Right renal cortex interstitium (tissue), 3 donors: ENCODE results near the gene OSBPL6. TPM values are rescaled to one million over a fixed set of nuclear protein-coding genes. Genes with fewer than 3 reads are reported as not detected.
"Not testable (repeated sequence)": the region's sequence is repeated elsewhere in the genome, so short reads cannot be mapped to it uniquely, and the experiment has no call there.

Source experiments
- DNase-seq, 3 donors: peaks; one replicate each; pipeline ENCODE4 v3.0.0-alpha.2; 2013; ENCODE audit warnings: low read depth in 3 of 3, low spot score in 2 of 3
- polyA plus RNA-seq, 3 donors: library from polyadenylated mRNA; unstranded; fragments of 120-200 nt; gene quantifications; one replicate each; pipeline ENCODE4 v1.2.1, GENCODE V29; 2013; ENCODE audit not compliant: insufficient read length in 3 of 3

Gene OSBPL6
- polyA plus RNA-seq, 3 donors: 5.2 to 5.9 (median 5.3) TPM

- DNase-seq: no peak
Measured at GRCh38 chr2:178295906-178296305, 101.6 kb downstream of the OSBPL6 start.

DNA sequence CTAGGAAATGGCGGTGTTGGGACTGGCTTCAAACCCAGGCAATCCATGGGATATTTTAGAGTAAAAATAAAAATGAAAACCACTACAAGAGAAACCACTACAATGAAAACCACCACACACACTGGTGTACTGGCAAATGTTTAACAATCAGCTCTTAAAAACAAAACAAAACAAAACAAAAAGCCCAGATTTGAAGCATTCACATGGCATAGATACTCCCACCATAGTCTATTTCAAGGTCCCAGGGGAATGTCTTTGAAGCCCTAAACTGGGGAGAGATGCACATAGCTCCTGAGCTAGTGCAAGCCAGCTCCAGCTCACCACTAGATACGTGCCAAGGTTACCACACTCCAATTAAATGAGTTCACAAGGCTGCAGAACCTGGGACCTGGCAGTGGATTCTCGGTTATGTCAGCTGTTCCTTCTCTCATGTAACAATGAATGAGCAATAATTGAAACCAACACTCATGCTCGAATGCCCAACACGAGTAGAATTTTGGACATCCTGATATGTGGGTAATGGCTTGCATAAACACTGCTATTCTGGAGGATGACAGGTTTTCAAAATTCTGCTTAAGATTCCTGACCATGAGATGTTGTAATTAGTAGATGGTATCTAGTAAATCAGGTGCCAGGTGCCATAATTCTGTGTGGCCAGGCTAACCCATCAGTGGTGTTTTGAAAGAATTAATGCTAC, 102.2 kb downstream of the OSBPL6 start:
- no peak for DNase-seq

GRCh38 chr2:178297091-178297411, 102.7 kb downstream of the OSBPL6 start:
- no peak for DNase-seq

DNA sequence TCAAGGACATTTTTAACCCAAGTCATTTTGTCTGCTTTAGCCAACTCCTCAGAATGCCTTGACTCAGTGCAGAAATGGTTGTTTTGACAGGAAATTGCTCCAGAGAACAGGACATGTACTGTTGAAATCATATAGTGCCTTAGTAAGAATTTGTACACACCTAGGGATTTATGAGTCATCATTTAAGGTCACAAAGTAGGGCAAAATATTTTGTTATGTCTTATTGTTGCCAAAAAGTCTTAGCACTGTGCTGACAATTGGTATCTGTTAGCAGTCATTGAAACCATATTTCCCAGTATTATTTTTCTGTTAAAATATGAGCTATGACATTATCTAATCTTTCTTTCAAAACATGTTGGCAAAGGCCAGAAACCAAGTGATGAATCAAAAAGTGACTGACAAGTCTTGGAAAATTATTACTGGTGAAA, 104.5 kb downstream of the OSBPL6 start:
- no peak for DNase-seq

DNA sequence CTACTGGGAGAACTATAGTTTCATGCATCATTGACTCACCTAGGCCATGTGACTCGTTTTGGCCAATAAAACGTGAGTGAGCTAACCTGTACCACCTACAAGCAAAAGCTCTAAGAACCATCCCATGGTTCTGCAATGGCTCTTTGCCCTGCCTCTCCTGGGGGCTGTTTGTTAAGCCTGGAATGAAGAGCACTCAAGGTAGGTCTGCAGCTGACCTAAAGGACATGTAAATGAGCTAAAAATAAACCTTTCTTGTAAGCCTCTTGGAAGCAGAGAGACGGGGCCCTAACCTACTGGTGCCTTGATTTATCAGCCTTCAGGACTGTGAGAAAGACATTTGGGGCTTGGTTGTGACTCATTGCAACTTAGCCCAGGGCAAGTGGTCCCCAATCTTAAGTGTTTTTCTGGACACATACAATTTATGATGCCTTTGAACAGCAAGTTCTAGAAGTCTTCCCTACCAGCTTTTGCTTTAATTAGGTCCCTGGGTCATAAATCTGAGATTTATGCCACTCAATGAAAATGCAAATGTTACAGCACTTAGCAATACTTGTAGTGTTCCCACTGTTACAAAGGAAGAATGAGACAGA, 107.4 kb downstream of the OSBPL6 start:
- no peak for DNase-seq

DNA sequence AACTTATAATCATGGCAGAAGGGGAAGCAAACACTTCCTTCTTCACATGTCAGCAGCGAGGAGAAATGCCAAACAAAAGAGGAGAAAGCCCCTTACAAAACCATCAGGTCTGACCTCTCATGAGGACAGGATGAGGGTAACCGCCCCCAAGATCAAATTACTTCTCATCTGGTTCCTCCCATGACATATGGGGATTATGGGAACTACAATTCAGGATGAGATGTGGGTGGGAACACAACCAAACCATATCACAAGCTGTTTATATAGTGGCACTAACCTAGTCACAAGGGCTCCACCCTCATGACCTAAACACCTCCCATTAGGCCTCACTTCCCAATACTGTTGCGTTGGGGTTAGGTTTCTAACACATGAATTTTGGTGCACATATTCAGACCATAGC, 110.0 kb downstream of the OSBPL6 start:
- DNase-seq: no peak

- no peak for DNase-seq
Measured at GRCh38 chr2:178306352-178307073, 112.2 kb downstream of the OSBPL6 start.

GRCh38 chr2:178307650-178308049, 113.3 kb downstream of the OSBPL6 start:
- DNase-seq: no peak

DNA sequence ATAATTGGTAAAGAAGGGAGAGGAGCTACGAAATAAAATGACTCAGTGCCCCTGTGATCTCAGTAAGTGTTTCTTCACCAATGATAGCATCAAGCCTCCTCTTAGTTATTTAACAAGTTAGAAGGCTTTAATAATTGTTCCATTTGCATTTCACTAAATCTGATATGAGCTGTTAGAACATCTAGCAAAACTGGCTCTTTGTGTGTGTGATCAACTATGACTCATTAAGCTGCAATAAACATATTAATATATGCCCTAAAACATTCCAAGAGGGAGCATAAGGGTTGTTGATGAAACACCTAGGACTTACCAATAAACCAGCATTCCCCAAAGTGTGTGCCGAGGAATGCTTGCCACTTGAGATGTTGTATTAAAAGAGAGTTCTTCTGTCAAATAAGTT, 115.2 kb downstream of the OSBPL6 start:
- no peak for DNase-seq

GRCh38 chr2:178315078-178315477, 120.8 kb downstream of the OSBPL6 start:
- no peak for DNase-seq

GRCh38 chr2:178315488-178315948, 121.2 kb downstream of the OSBPL6 start:
- DNase-seq: no peak

DNA sequence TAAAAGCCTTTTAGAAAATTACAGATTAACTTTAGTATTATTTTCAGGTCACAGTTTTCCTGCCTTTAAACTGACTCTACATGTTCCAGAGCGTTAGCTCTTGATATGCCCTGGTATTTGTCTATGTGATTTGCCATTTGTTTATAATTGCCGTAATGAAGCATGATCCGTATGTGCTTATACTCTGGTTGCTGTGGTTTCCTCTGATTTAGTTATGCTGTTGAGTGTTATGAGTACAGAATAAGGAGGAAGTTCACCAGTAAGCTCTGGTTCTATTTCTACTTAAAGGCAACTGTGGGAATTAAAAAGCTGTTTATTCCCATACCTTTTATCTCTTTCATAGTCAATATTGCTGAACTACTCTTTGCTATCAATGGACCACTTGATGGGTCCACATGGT, 123.5 kb downstream of the OSBPL6 start:
- DNase-seq: no peak

- no peak for DNase-seq
Measured at GRCh38 chr2:178320011-178320585, 125.8 kb downstream of the OSBPL6 start.

DNA sequence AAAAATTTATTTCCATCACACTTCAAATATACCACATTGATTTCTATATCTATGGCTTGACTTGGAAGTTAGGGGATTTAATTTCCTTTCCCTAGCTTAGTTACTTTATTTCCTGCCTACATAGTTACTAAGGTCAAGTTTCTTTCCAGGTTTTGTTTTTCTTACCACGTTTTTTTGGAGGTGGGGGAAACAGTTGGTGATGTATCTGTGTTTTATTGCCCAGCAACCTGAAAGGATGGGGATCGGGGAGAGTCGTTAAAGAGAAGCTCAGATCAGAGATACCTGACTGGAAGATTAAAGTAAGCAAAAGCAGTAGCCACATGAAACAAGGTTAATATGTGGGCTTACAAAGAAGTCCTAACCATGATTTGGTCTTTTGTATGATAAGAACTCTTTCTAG, 127.8 kb downstream of the OSBPL6 start:
- no peak for DNase-seq

GRCh38 chr2:178323331-178323730, 129.0 kb downstream of the OSBPL6 start:
- DNase-seq: not testable (repeated sequence)

DNA sequence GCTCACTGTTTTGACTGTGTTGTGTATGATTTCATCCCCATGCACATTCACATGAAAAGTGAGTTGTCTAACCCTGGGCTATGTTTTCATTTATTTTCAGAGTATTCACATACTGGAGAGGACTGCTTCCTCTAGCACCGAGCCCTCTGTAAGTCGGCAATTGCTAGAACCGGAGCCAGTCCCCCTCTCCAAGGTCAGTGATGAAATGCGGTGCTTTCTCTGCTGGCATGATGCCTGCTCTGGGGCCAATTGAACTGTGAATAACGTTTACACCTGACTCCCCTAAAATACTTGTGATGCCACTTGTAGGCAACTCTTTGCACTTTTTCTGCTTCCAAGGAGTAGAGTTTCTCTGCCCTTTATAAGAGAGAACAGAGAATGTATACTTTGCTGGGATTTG, 129.8 kb downstream of the OSBPL6 start:
- DNase-seq: no peak

DNA sequence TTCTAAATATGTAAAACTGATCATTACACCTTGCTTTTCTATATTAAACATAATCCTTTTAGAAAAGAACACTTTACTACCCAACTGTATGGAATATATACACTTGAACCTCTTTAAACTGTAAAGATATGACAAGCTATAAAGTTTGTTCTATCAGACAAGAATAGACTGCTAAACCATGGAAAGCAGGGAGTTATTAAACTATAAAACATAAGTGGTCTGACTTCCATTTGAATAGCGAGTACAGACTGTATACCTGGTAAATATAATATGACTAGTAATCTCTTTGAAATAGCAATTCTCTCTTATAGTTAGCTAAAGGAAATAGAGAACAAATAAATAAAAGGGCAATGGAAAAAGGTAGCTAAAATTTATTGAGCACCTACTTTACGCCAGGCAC, 131.0 kb downstream of the OSBPL6 start:
- no peak for DNase-seq

DNA sequence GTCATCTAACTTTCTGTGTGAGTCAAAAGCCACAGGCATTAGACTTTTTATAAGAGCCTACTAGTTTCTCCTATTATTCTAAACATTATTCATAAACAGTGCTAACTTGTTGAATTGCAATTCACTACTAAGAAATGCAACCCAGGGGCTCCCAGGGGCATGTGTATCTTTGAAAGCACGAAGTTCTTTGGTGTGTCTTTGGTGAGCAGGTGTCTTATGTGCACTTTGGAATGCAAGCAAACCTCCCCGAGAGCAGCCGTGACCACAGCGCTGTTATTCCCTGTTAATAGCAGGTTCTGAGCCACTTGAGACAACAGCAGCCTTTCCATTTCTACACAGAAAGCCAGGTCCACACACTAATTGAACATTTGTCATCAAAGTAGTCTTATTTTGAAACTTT, 133.2 kb downstream of the OSBPL6 start:
- no peak for DNase-seq

DNA sequence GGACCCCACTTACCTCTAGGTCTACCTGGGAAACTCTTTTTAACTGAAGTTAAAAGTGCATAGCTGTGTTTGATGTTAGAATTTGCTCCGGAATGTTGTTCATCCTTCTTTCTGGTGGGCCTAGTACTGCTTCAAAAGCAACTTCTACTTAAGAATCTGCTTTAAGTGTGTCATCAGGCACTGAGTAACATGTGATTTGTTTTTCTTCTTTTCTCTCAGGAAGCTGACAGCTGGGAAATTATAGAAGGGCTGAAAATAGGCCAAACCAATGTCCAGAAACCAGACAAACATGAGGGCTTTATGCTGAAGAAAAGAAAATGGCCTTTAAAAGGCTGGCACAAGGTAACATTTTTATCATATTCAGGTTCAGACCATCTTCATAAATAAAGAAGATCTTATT, 133.7 kb downstream of the OSBPL6 start:
- no peak for DNase-seq

DNA sequence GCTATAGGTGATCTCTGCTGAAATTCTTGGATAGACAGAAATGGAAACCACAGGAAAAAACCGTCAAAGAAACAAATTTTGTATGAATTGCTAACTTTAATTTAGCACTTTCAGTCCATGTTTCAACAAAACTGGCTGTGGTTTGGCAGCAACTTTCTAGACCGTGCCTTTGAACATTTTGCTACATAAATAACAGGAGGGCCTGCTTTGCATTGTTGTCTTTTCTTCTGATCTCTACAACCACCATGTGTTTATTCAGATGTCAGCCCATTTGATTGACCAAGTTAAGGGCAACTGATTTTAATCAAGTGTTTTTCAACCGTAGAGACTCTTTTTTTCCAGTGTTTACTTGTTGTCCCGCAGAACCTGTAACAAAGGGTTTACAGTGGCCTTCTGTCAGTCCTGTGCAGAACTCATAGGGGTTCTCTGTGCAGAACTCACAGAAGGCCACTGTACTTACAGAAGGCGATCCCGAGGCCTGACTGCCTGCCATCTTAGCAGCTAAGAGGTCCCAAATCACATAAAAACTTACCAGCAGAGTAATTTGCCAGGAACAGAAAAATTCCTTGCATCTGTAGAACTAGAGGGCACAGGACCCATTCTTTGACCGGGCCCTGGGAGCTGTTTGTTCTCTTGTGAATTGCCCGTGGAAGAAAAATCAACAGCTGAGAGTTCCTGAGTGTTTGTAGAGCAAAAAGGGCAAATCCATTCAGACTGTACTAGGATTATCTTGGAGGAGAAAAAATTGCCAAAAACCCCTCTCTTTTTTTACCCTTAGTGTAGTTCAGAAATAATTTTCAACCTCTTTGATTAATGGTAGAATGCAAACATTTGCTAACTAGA, 136.1 kb downstream of the OSBPL6 start:
- DNase-seq: no peak
